HepG2 (cell line): Measurements from ENCODE around the gene ZBTB37.

ENCODE experiments used
- CREB1 ChIP-seq, 2 experiments: fragments of 450-650 bp in 1 of 2; IDR thresholded peaks; 2 replicates each; pipeline ENCODE4 v1.6.1; 2016 to 2017; ENCODE audit warnings: control low read depth in 1 of 2, mild to moderate bottlenecking in 1 of 2, missing compliant biosample characterization in 1 of 2, missing genetic modification characterization in 1 of 2
- EZH2 ChIP-seq: conservative IDR thresholded peaks from 2 replicates; pipeline ENCODE4 v1.6.1; 2012; ENCODE audit warnings: mild to moderate bottlenecking, low read depth, low read length, moderate library complexity
- KDM5A ChIP-seq: fragments of 200-600 bp; sonication (generic); IDR thresholded peaks from 2 replicates; pipeline ENCODE4 v1.7.0; 2018; ENCODE audit warnings: antibody characterized with exemption, mild to moderate bottlenecking, low read length, borderline replicate concordance
- MAX ChIP-seq: IDR thresholded peaks from 2 replicates; pipeline ENCODE4 v1.6.1; 2012; ENCODE audit warnings: inconsistent platforms
- NFE2 ChIP-seq: sonication (generic); formaldehyde crosslinking; IDR thresholded peaks from 2 replicates; pipeline ENCODE4 v1.4.0; 2020; ENCODE audit warnings: missing genetic modification reagents
- ZBTB2 ChIP-seq: sonication (generic); formaldehyde crosslinking; IDR thresholded peaks from 2 replicates; pipeline ENCODE4 v1.8.0; 2022; ENCODE audit warnings: low read depth, missing genetic modification reagents
- TF ChIP-seq, protein P1 (sequence below), 2 experiments: IDR thresholded peaks; 2 replicates each; pipeline ENCODE4 v1.6.1; 2011 to 2012; ENCODE audit warnings: low read length in 2 of 2, borderline replicate concordance in 1 of 2, low read depth in 1 of 2, mild to moderate bottlenecking in 1 of 2, moderate library complexity in 1 of 2

DNA sequence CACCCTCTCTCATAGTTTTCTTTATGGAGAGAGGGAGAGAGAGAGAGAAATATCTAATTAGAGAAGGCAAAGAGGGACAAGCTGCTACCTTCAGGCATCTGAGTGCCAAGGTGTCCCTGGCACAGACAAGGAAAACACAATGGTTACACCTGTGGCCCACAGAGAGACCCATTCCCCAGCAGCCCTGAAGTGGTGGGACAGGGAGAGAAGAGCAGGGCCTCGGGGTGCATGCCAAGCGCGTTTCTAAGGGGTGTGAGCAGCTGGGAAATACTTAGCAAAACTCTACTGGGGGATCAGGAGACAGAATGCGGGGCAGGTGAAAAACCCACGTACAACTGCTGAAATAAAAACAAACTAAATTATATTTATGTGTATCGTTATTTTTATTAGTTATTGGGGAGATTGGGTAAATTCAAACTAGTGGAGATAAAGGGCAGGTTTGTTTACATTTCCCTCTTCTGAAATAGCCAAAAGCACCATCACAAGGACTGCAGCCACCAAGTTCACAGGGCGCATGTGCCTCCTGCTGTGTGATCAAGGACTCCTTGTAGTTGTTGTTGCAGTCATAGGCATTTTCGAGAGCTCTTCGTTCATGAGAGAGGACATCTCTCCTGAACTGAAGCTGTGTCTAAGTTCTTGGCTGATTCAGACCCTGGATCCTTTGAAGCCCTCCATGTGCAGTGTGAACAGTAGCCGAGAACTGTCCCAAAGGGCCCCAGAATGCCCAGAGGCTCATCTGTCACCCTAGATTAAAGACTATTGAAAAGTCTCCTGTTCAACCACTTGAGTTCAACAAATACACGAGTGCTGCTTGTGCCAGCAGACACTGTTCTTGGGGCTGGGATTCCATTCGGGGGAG is 49.7 kb downstream of the ZBTB37 start:
- TF ChIP-seq NFE2: no peak
- TF ChIP-seq KDM5A: no peak
- no peak for TF ChIP-seq EZH2
- TF ChIP-seq ZBTB2: no peak
- no peak for TF ChIP-seq CREB1 (IDR thresholded peaks at IDR 0.05)
- no peak for TF ChIP-seq CREB1 (CRISPR knock-in tag; IDR thresholded peaks at IDR 0.05)
- peak; percentile 59; the same call in 1 of the 2 replicates for TF ChIP-seq MAX
- TF ChIP-seq, protein P1, sequence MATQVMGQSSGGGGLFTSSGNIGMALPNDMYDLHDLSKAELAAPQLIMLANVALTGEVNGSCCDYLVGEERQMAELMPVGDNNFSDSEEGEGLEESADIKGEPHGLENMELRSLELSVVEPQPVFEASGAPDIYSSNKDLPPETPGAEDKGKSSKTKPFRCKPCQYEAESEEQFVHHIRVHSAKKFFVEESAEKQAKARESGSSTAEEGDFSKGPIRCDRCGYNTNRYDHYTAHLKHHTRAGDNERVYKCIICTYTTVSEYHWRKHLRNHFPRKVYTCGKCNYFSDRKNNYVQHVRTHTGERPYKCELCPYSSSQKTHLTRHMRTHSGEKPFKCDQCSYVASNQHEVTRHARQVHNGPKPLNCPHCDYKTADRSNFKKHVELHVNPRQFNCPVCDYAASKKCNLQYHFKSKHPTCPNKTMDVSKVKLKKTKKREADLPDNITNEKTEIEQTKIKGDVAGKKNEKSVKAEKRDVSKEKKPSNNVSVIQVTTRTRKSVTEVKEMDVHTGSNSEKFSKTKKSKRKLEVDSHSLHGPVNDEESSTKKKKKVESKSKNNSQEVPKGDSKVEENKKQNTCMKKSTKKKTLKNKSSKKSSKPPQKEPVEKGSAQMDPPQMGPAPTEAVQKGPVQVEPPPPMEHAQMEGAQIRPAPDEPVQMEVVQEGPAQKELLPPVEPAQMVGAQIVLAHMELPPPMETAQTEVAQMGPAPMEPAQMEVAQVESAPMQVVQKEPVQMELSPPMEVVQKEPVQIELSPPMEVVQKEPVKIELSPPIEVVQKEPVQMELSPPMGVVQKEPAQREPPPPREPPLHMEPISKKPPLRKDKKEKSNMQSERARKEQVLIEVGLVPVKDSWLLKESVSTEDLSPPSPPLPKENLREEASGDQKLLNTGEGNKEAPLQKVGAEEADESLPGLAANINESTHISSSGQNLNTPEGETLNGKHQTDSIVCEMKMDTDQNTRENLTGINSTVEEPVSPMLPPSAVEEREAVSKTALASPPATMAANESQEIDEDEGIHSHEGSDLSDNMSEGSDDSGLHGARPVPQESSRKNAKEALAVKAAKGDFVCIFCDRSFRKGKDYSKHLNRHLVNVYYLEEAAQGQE (IDR thresholded peaks at IDR 0.05; ENCODE audit: borderline replicate concordance in 1 of 2, low read depth in 1 of 2, low read length in 2 of 2): no peak
